ENCODE results near the gene KRT78.

Gene KRT78

GRCh38 chr12:52788876-52789636, 59.7 kb downstream of the KRT78 start:
- no peak for DNase-seq (ENCODE audit: low read depth)
- H3K4me3 ChIP-seq (ENCODE audit: low read depth, low read length) = no peak overlapping the region
- TF ChIP-seq MYC (IDR thresholded peaks at IDR 0.05; ENCODE audit: low read depth, low read length) (no peak), CTCF (IDR thresholded peaks at IDR 0.05; ENCODE audit: low read depth, low read length) (no peak), MAX (IDR thresholded peaks at IDR 0.05; ENCODE audit: low read depth, low read length) (no peak), POLR2A (IDR thresholded peaks at IDR 0.05; ENCODE audit: extremely low read depth, insufficient read length) (no peak)

GRCh38 chr12:52788192-52788875, 60.5 kb downstream of the KRT78 start:
- TF ChIP-seq MAX (IDR thresholded peaks at IDR 0.05; ENCODE audit: low read depth, low read length) (no peak), CTCF (IDR thresholded peaks at IDR 0.05; ENCODE audit: low read depth, low read length) (no peak), POLR2A (IDR thresholded peaks at IDR 0.05; ENCODE audit: extremely low read depth, insufficient read length) (no peak), MYC (IDR thresholded peaks at IDR 0.05; ENCODE audit: low read depth, low read length) (no peak)
- no peak overlapping the region for H3K4me3 ChIP-seq (ENCODE audit: low read depth, low read length)
- DNase-seq (ENCODE audit: low read depth) = no peak

Data from NB4 (cell line).